ENCODE results near the gene KIAA1217. TPM values are rescaled to one million over a fixed set of nuclear protein-coding genes. Genes with fewer than 3 reads are reported as not detected.
A peak's percentile ranks its signal among the peaks of the same experiment; 100 is the strongest.

The KIAA1217 gene
- total RNA-seq, 1 experiment from 2014 or later: 4.3 TPM

DNA sequence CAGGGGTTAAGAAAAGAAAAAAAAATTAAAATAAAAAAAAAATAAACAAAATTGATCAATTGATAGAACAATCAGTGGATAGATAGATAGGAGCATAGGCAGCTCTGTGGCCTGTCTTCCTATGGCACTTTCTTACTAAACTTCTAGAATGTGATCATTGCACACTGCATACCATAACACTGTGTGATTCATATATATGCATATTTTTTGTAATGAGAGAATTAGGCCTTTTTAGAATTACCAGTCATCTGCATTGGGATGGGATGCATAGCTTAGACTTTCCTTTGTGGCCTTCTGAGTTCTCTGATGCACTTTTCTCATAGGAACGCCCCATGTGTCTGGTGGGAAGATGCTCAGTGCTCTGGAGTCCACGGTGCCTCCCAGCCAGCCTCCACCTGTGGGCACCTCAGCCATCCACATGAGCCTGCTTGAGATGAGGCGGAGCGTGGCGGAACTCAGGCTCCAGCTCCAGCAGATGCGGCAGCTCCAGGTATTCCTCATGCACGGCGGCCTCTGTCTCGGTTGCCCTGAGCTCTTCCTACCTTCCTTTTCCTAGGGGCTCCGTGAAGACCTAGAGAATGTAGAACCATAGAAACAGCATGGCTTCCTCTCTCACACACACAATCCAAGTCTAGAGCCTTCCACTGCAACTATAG lies 292.2 kb downstream of the KIAA1217 start:
- no peak for DNase-seq (ENCODE audit: low read depth)

DNA sequence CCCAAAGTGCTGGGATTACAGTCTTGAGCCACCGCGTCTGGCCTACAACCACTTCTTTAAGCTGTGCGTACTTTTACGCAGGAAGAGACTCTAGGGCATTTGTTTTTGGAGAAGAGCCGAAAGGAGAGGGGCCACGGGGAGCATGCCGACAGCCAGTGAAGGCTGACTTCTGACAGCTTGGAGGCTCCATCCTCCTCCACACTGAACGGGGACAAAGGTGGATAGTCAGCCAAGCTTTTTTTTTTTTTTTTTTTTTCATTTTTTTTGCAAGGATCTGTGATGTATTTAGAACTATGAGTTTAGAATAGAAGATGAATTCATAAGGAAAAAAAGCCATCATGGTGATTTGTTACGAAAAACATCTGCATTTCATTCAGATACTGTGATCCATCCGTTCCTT lies 293.1 kb downstream of the KIAA1217 start:
- DNase-seq (ENCODE audit: low read depth): no peak

DNA sequence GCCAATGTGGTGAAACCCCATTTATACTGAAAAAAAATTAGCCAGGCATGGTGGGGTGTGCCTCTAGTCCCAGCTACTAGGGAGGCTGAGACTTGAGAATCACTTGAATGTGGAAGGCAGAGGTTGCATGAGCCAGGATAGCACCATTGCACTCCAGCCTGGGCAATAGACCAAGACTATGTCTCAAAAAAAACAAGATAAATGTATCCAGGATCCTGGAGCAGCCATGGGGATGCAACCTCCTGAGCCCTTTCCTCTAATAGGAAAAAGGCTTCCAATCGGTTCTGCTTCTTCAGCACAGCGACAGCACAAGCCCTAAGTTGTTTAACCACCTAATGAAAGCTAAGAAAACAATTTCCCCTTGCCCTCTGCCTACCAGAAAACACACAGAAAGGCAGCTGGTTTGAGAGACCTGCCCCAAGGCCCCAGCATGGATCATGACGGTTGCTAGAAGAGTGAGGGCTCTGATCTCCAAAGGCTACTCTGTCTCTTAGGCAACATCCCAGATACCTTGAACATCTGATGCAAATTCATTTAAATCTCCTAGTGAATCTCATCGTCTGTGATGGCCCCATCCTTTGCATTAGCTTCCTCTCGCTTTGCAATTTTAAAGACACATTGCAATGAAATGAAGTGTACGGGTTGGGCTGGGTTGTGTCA lies 294.0 kb downstream of the KIAA1217 start:
- DNase-seq (ENCODE audit: low read depth): no peak

GRCh38 chr10:24503461-24504320 lies 294.8 kb downstream of the KIAA1217 start:
- peak; percentile 55 for DNase-seq (ENCODE audit: low read depth)

DNA sequence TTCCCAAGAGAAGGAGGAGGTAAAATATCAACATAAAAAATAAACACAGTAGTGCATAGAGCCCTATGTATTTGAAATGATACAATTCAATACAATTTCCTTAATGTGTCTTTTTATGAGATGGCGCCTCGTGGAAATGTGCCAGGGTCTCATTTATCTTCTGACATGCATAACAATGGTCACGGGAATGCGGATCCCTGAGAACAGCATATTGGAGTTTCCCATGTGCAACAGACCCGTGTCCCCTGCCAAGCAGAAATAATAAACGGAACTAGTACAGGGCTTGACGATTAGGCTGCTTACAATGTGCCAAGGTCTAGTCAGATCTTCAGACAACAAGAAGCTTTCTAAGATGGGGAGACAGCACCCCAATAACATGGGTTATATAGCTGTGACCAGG lies 296.8 kb downstream of the KIAA1217 start:
- no peak for DNase-seq (ENCODE audit: low read depth)

DNA sequence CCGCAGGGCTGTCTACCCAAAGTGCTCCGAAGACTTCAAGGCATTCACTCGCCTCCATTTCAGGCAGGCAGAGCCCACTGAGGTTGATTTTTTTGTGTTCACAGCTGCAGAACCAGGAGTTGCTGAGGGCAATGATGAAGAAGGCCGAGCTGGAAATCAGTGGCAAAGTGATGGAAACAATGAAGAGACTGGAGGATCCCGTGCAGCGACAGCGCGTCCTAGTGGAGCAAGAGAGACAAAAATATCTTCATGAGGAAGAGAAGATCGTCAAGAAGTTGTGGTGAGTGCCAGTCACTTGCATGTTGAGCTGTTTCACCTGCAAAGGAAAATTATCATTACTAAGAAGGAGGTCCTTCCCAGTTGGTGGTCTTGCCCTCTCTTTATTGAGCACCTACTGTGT lies 304.2 kb downstream of the KIAA1217 start:
- peak; percentile 17 for DNase-seq (ENCODE audit: low read depth)

DNA sequence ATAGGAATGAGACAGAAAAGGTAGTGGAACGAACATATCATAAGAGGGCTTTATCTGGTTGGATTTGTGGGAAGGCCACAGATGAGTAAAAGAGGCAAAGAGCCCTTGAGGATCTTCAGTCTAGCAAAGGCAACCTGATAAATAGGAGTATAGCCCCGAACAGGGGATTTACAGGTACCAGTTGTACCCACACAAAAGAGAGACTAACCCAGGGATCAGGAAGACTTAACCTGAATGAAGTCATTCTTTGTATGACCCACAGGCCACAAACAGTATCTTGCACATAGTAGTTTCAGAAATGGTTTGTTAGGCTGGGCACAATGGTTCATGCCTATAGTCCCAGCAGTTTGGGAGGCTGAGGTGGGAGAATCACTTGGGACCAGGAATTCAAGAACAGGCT lies 306.5 kb downstream of the KIAA1217 start:
- no peak for DNase-seq (ENCODE audit: low read depth)

GRCh38 chr10:24518411-24518810 lies 309.5 kb downstream of the KIAA1217 start:
- no peak for DNase-seq (ENCODE audit: low read depth)

DNA sequence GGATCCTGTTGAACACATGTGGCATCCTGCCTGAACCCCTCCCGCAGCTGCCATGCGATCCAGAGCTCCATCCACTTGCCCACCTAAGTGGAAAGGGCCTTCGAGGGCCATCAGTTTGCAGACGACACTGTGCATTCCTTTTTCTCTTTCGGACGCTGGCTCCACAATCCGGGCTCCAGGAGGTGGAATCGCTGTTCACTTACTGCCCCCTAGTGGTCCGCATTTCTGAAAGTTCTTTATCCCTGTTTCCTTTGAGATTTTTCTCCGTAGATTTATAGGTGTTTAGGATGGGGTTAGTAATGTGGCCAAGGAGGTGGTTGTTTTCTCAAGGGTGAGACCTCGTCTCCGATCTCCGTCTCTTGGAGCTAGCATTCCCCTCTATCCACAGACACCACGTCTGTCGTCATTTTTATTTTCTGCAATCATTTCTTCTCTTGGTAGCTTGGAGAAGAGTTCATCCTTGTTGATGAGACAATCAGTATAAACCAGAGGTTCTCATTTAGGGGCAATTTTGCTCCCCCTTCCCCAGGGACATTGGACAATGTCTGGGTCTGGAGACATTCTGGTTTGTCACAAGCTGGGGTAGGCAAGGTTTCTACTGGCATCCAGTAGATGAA lies 310.2 kb downstream of the KIAA1217 start:
- DNase-seq (ENCODE audit: low read depth): peak; percentile 47

DNA sequence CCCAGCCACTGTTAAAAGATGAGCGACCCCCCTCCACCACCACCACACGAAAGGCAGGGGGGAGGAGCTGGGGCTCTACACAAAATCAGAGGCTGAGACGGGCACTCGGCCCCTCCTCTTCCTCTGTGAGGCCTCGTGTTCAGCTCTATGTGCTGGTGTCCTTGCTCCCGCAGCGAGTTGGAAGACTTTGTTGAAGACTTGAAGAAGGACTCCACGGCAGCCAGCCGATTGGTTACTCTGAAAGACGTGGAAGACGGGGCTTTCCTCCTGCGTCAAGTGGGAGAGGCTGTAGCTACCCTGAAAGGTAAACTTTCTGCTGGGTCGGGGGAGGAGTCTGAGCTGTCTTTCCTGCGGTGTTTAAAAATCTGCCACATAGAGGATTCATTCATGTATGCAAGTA lies 311.0 kb downstream of the KIAA1217 start:
- DNase-seq (ENCODE audit: low read depth): no peak

DNA sequence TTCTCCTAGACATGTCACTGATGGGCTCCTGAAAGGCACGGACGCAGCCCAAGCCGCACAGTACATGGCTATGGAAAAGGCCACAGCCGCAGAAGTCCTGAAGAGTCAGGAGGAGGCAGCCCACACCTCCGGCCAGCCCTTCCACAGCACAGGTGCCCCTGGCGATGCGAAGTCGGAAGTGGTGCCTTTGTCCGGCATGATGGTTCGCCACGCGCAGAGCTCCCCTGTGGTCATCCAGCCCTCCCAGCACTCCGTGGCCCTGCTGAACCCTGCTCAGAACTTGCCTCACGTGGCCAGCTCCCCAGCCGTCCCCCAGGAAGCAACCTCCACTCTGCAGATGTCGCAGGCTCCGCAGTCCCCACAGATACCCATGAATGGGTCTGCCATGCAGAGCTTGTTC lies 315.4 kb downstream of the KIAA1217 start:
- DNase-seq (ENCODE audit: low read depth): no peak

DNA sequence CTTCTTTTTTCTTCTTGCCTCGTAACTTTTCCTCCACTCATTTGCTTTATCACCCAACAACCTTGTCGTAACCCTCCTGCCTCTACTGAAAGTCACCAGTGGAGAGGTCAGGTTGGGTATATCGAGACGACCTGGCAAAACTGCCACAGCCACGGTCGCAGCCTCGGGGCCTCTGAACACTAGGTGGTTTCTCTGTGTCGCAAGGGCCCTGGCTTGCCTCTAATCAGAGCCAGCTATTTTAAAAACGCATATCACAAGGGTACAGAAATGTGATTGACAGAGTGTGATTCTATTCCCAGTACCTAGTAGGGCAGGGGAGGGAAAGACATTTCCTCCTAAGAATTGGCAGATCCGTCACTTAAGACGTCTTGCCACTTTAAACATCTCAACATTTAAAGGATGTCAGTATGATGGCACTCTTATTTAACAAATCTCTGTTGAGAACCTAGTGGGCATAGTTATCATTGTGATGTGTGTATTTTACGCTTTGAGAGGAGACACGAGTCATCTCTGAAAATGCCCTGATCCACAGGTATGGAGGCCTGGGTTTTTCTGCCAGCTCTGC lies 317.2 kb downstream of the KIAA1217 start:
- no peak for DNase-seq (ENCODE audit: low read depth)

DNA sequence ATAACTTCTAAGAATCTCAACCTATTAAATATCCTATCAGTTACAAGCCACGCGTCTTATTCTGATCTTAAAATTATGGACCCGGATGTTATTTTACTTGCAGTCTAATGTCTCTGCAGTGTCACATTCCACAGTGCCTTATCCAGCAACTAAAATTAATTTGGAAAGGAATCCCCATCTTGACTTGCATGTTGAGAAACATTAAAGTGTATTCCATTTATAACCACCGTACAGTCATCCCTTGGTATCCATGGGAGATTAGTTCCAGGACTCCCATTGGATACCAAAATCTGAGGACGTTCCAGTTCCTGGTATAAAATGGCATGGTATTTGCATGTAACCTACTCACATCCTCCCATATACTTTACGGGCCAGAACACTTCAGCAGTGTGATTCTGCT lies 320.0 kb downstream of the KIAA1217 start:
- no peak for DNase-seq (ENCODE audit: low read depth)

GRCh38 chr10:24531439-24531838 lies 322.5 kb downstream of the KIAA1217 start:
- DNase-seq (ENCODE audit: low read depth): no peak

GRCh38 chr10:24533981-24534380 lies 325.0 kb downstream of the KIAA1217 start:
- no peak for DNase-seq (ENCODE audit: low read depth)

DNA sequence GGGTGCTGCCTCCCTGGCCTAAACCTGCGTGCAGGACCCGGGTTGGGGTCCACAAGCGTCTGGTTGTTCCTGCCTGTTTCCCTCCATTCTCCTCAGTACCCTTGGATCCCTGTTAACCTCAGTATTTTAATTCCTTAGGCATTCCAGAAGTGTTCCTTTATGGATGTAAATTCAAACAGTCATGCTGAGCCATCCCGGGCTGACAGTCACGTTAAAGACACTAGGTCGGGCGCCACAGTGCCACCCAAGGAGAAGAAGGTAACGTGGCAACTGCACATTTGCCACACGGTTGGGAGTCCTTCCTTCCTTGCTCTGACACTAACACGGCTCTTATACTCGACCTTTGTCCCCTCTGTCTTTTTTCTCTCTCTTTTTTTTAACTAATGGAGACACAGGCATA lies 327.7 kb downstream of the KIAA1217 start:
- DNase-seq (ENCODE audit: low read depth): no peak

DNA sequence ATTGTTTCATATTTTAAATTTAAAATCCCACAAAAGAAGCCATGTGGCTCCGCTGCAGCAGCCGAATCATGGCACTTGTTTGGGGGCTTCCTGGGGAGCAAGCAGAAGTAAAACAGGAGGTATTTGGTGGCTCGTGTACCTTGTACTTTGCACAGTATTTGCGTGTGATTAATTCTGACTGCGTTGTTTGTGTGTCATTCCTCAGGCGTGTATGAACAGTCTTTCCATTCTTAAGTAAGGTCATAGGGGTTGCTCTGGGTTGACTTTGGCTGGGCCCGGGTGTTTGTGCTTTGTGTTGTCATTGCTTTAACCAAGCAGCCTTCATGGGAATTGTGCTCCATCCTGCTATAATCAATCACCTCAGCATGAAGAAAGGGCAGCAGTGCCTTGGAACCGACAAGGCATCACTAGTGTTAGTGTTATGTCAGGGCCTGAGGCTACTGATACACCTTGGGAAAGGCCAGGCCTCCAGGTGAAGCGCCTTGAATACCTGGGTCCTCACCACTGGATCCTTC lies 332.4 kb downstream of the KIAA1217 start:
- no peak for DNase-seq (ENCODE audit: low read depth)

GRCh38 chr10:24542314-24543270 lies 333.7 kb downstream of the KIAA1217 start:
- no peak for DNase-seq (ENCODE audit: low read depth)

GRCh38 chr10:24544776-24545175 lies 335.8 kb downstream of the KIAA1217 start:
- no peak for DNase-seq (ENCODE audit: low read depth)

DNA sequence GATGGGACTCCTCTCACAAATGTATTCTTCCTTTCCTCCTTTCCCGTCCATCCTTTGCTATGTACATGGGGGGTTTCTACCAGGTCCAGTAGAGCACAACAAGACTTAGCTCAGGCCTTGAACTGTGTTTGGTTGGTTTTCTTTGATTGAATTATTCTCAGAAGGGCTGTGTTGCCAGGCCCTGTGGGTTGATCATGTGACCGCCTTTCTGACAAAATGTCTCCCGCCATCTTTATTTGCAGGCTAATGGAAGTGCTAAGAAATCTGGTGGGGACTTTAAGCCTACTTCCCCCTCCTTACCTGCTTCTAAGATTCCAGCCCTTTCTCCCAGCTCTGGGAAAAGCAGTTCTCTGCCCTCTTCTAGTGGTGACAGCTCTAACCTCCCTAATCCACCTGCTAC lies 336.6 kb downstream of the KIAA1217 start:
- no peak for DNase-seq (ENCODE audit: low read depth)

- no peak for DNase-seq (ENCODE audit: low read depth)
Observed at GRCh38 chr10:24550680-24551079, 341.7 kb downstream of the KIAA1217 start.
